Activated T-cell treated with anti-CD3 and anti-CD28 coated beads, Interleukin-2, amount 50 U/mL, for 4 hours (primary cell): ENCODE data around the gene NGEF. TPM values are rescaled to one million over a fixed set of nuclear protein-coding genes. Genes with fewer than 3 reads are reported as not detected.

Experiments used
- ATAC-seq, 2 donors: fragments of 200-7000 bp; cut with Tn5 transposase; one replicate each; pipeline ENCODE4 v1.10.0; 2021
- DNase-seq: peaks from one replicate; pipeline ENCODE4 v3.0.0-alpha.2; 2020
- H3K27me3 Mint-ChIP-seq: one replicate; pipeline ENCODE4 v1.8.0; 2021; ENCODE audit warnings: low read depth, mixed read lengths
- H3K36me3 Mint-ChIP-seq: one replicate; pipeline ENCODE4 v1.8.0; 2022; ENCODE audit warnings: mixed read lengths; ENCODE audit not compliant: insufficient read depth
- H3K4me1 Mint-ChIP-seq: one replicate; pipeline ENCODE4 v1.8.0; 2021; ENCODE audit warnings: low read depth, mixed read lengths
- H3K4me3 Mint-ChIP-seq: one replicate; pipeline ENCODE4 v1.8.0; 2021; ENCODE audit warnings: mild to moderate bottlenecking, moderate library complexity, mixed read lengths
- H3K9me3 Mint-ChIP-seq: one replicate; pipeline ENCODE4 v1.8.0; 2021; ENCODE audit warnings: mixed read lengths
- total RNA-seq, 3 donors: library from RNA; stranded (reverse); gene quantifications; one replicate each; pipeline ENCODE4 v1.2.1, GENCODE V29; 2021

Gene NGEF
- total RNA-seq, 3 donors from 2014 or later: 0.11 to 0.94 (median 0.37) TPM

GRCh38 chr2:233035426-233036161 is 22.5 kb upstream of the NGEF start:
- ATAC-seq: no peak
- H3K4me1 Mint-ChIP-seq: no peaks in the 10 kb centered on the region
- no peaks in the 10 kb centered on the region for H3K9me3 Mint-ChIP-seq
- H3K36me3 Mint-ChIP-seq: no peaks in the 10 kb centered on the region
- H3K4me3 Mint-ChIP-seq: no peak overlapping the region
- DNase-seq: no peak
- peaks cover 3% of the 10 kb centered on the region for H3K27me3 Mint-ChIP-seq

GRCh38 chr2:233034091-233034882 is 21.2 kb upstream of the NGEF start:
- H3K27me3 Mint-ChIP-seq: no peaks in the 10 kb centered on the region
- no peak for DNase-seq
- no peaks in the 10 kb centered on the region for H3K4me1 Mint-ChIP-seq
- ATAC-seq: no peak
- H3K36me3 Mint-ChIP-seq: no peaks in the 10 kb centered on the region
- H3K4me3 Mint-ChIP-seq: no peak overlapping the region
- no peaks in the 10 kb centered on the region for H3K9me3 Mint-ChIP-seq

- H3K27me3 Mint-ChIP-seq: no peaks in the 10 kb centered on the region
- DNase-seq (no peak), ATAC-seq (peak; percentile 34 to 38)
- no peaks in the 10 kb centered on the region for H3K9me3 Mint-ChIP-seq
- H3K4me1 Mint-ChIP-seq: no peaks in the 10 kb centered on the region
- H3K4me3 Mint-ChIP-seq: no peak overlapping the region
- H3K36me3 Mint-ChIP-seq: no peaks in the 10 kb centered on the region
Measured at GRCh38 chr2:233033672-233034071, 20.6 kb upstream of the NGEF start.

- H3K27me3 Mint-ChIP-seq: no peaks in the 10 kb centered on the region
- DNase-seq: no peak
- no peaks in the 10 kb centered on the region for H3K4me1 Mint-ChIP-seq
- no peak within 1 kb of the TSS for H3K4me3 Mint-ChIP-seq
- ATAC-seq: no peak
- H3K9me3 Mint-ChIP-seq: no peaks in the 10 kb centered on the region
- H3K36me3 Mint-ChIP-seq: no peaks in the 10 kb centered on the region
Measured at GRCh38 chr2:233032551-233033320, 19.7 kb upstream of the NGEF start, which contains the start of gene NEU2. Gene NEU2 (plus strand): TSS chr2:233032672. CDS start chr2:233032672, 0 bp downstream.

GRCh38 chr2:233031556-233032500 is 18.8 kb upstream of the NGEF start:
- ATAC-seq: no peak
- no peak overlapping the region for H3K4me3 Mint-ChIP-seq
- DNase-seq: no peak
- no peaks in the 10 kb centered on the region for H3K27me3 Mint-ChIP-seq
- H3K9me3 Mint-ChIP-seq: no peaks in the 10 kb centered on the region
- H3K36me3 Mint-ChIP-seq: no peaks in the 10 kb centered on the region
- no peaks in the 10 kb centered on the region for H3K4me1 Mint-ChIP-seq

GRCh38 chr2:233029321-233029720 is 16.3 kb upstream of the NGEF start:
- Mint-ChIP-seq H3K4me3 (no peak overlapping the region), H3K27me3 (no peaks in the 10 kb centered on the region), H3K4me1 (no peaks in the 10 kb centered on the region), H3K36me3 (no peaks in the 10 kb centered on the region), H3K9me3 (no peaks in the 10 kb centered on the region)
- no peak for ATAC-seq
- DNase-seq: no peak

GRCh38 chr2:233026198-233026813 is 13.2 kb upstream of the NGEF start:
- Mint-ChIP-seq H3K27me3 (no peaks in the 10 kb centered on the region), H3K9me3 (no peaks in the 10 kb centered on the region), H3K4me3 (no peak overlapping the region), H3K4me1 (no peaks in the 10 kb centered on the region), H3K36me3 (no peaks in the 10 kb centered on the region)
- ATAC-seq (no peak), DNase-seq (no peak)

- H3K36me3 Mint-ChIP-seq: no peaks in the 10 kb centered on the region
- H3K9me3 Mint-ChIP-seq: no peaks in the 10 kb centered on the region
- no peak overlapping the region for H3K4me3 Mint-ChIP-seq
Measured at GRCh38 chr2:233025706-233026105, 12.7 kb upstream of the NGEF start.

GRCh38 chr2:233023761-233024410 is 10.8 kb upstream of the NGEF start:
- Mint-ChIP-seq H3K9me3 (no peaks in the 10 kb centered on the region), H3K4me1 (no peaks in the 10 kb centered on the region), H3K27me3 (no peaks in the 10 kb centered on the region), H3K4me3 (no peak overlapping the region), H3K36me3 (no peaks in the 10 kb centered on the region)
- DNase-seq: no peak
- ATAC-seq: no peak

More at GRCh38 chr2:233025706-233026105, 12.7 kb upstream of the NGEF start:
- ATAC-seq: no peak
- Mint-ChIP-seq H3K27me3 (no peaks in the 10 kb centered on the region), H3K4me1 (no peaks in the 10 kb centered on the region)
- DNase-seq: no peak

GRCh38 chr2:233023007-233023760 is 10.1 kb upstream of the NGEF start:
- H3K4me3 Mint-ChIP-seq: no peak overlapping the region
- H3K36me3 Mint-ChIP-seq: no peaks in the 10 kb centered on the region
- no peaks in the 10 kb centered on the region for H3K27me3 Mint-ChIP-seq
- DNase-seq: no peak
- H3K9me3 Mint-ChIP-seq: no peaks in the 10 kb centered on the region
- no peak for ATAC-seq
- no peaks in the 10 kb centered on the region for H3K4me1 Mint-ChIP-seq

- DNase-seq (no peak), ATAC-seq (no peak)
- H3K9me3 Mint-ChIP-seq: no peaks in the 10 kb centered on the region
- H3K27me3 Mint-ChIP-seq: no peaks in the 10 kb centered on the region
- no peak overlapping the region for H3K4me3 Mint-ChIP-seq
- no peaks in the 10 kb centered on the region for H3K4me1 Mint-ChIP-seq
- H3K36me3 Mint-ChIP-seq: no peaks in the 10 kb centered on the region
Measured at GRCh38 chr2:233022561-233022960, 9.5 kb upstream of the NGEF start.

GRCh38 chr2:233021771-233022170 is 8.7 kb upstream of the NGEF start:
- no peaks in the 10 kb centered on the region for H3K9me3 Mint-ChIP-seq
- no peaks in the 10 kb centered on the region for H3K4me1 Mint-ChIP-seq
- H3K4me3 Mint-ChIP-seq: no peak overlapping the region
- no peaks in the 10 kb centered on the region for H3K27me3 Mint-ChIP-seq
- DNase-seq (no peak), ATAC-seq (no peak)
- no peaks in the 10 kb centered on the region for H3K36me3 Mint-ChIP-seq
